GM19372 (cell line): ENCODE results near the gene NAXE.
A peak's percentile ranks its signal among the peaks of the same experiment; 100 is the strongest.
"Not testable (repeated sequence)": the region's sequence is repeated elsewhere in the genome, so short reads cannot be mapped to it uniquely, and the experiment has no call there.

ENCODE experiments used
- ATAC-seq: cut with Tn5 transposase; IDR thresholded peaks from one replicate; pipeline ENCODE4 v1.9.1; 2021; ENCODE audit warnings: mild to moderate bottlenecking, low read depth, moderate library complexity; ENCODE audit not compliant: unreplicated experiment

Gene NAXE

DNA sequence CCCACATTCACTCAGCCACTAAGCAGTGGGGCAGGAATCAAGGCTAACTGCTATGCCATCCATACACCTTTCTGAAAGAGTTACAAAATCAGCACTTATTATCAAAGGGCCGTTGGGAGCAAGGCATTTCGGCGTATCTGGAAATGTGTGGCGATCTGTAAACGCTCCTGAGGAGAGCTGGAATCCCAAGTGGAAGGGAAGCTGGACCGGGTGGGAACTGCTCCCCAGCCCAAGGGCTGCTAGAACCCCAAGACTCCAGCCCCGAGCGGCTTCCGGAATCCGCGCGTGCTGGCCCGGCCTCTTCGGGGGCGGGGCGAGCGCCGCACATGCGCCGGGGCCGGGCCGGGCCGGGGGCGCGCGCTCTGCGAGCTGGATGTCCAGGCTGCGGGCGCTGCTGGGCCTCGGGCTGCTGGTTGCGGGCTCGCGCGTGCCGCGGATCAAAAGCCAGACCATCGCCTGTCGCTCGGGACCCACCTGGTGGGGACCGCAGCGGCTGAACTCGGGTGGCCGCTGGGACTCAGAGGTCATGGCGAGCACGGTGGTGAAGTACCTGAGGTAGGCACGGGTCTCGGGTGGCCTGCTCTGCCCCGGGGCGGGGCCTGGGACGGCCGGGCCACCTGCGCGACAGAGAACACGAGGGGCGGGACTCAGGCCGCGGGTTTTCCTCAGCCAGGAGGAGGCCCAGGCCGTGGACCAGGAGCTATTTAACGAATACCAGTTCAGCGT, at the start of gene NAXE:
NAXE (plus strand) TSS at position 345 of the 726 bp plus-strand sequence; CDS start at position 374, 29 bp downstream.
- ATAC-seq, result peak; percentile 92

- no peak for ATAC-seq
These were observed 48.5 kb upstream of the NAXE start for GRCh38 chr1:156543066-156543465.

GRCh38 chr1:156544592-156545102, 46.9 kb upstream of the NAXE start:
- ATAC-seq, result no peak

- ATAC-seq, result no peak
These were observed 45.3 kb upstream of the NAXE start for GRCh38 chr1:156546267-156546666.

GRCh38 chr1:156547434-156547833, 44.1 kb upstream of the NAXE start:
- no peak for ATAC-seq

- ATAC-seq, result no peak
These were observed 43.6 kb upstream of the NAXE start for GRCh38 chr1:156547982-156548381.

DNA sequence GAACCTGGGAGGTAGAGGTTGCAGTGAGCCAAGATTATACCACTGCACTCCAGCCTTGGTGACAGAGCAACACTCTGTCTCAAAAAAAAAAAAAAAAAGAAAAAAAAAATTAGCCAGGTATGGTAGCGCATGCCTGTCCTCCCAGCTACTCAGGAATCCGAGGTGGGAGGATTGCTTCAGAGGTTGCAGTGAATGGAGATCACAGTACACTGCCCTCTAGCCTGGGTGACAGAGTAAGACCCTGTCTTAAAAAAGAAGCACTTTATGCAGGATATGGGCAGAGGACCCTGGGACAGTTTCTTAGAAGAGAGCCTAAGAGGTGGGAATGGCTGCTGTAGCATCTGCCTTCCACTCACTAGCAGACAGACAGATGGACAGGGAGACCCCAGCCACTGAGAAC, 42.2 kb upstream of the NAXE start:
- no peak for ATAC-seq

GRCh38 chr1:156549831-156550230, 41.7 kb upstream of the NAXE start:
- no peak for ATAC-seq

- ATAC-seq, result no peak
These were observed 41.2 kb upstream of the NAXE start for GRCh38 chr1:156550346-156550745.

DNA sequence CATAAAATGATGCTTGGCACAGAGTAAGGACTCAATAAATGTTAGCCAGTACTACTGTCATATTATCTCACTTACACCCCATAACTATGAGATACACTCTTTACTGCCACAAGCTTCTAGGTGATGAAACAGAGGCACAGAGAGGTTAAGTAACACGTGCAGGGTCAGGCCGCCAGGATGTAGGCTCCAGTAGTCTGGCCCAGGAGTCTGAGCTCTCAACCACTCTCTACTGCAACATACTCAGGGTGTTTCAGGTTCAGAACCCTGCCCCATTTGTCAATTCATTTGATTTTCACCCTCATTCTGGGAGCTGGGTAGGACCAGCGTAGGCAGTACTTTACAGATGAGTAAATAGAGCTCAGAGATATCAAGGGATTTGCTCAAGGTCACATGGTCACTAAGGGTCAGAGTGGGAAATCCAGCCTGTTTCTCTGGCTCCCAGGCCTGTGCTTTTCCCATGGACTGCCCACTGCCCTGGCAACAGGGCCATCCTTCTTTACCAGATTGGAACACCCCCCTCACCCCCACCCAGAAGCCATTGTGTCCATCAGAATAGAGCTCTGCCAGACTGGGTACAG, 40.4 kb upstream of the NAXE start:
- no peak for ATAC-seq

DNA sequence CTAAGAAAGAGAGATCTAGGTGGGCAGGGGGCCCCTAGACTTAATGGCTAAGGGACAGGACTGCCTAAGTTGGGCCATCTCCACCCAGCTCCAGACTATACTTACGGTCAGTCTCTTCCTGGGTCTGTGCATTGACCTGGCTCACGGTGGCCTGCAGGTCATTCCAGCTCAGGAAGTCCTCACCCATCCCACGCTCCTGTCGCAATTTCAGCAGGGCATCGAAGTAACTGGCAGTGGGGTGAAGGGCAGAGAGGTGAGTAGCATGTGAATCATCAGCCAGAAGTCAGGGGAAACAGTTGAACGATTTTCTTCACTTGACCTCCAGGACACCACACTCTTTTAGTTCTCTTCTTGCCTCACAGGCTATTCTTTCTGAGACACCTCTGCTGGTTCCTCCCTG, 39.7 kb upstream of the NAXE start:
- ATAC-seq, result no peak

GRCh38 chr1:156552518-156552917, 39.1 kb upstream of the NAXE start:
- no peak for ATAC-seq

GRCh38 chr1:156552937-156553336, 38.6 kb upstream of the NAXE start:
- ATAC-seq, result not testable (repeated sequence)

- no peak for ATAC-seq
These were observed 37.6 kb upstream of the NAXE start for GRCh38 chr1:156553860-156554485.

- ATAC-seq, result no peak
These were observed 36.6 kb upstream of the NAXE start for GRCh38 chr1:156554971-156555370.

GRCh38 chr1:156555715-156556114, 35.9 kb upstream of the NAXE start:
- ATAC-seq, result no peak

DNA sequence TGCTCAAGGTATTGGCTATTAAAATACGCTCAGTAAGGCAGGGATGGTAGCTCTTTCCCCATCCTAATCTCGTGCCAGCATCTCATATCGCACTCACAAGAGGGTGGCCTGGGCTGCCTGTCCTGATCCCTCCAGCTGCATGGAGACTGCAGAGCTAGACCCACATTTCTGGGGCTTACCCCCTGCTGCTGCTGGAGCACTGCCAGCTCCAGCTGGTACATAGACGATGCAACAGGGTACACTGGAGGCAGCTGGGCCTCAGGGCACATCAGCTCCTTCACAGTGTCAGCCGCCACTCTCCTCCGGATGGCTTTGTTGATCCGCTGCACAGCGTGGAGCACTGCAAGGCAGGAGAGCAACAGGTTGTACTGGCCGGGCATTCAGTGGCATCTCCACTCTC, 35.2 kb upstream of the NAXE start:
- no peak for ATAC-seq

GRCh38 chr1:156559086-156559796, 32.3 kb upstream of the NAXE start:
- ATAC-seq, result no peak

- no peak for ATAC-seq
These were observed 31.7 kb upstream of the NAXE start for GRCh38 chr1:156559797-156560385.

- no peak for ATAC-seq
These were observed 30.9 kb upstream of the NAXE start for GRCh38 chr1:156560585-156561163.
